AG09309 (cell line): ENCODE results near the gene CCR5.

Source experiments
- DNase-seq: peaks from one replicate; pipeline ENCODE4 v3.0.0-alpha.2; 2010; ENCODE audit warnings: low read depth
- H3K4me3 ChIP-seq: 2 replicates; pipeline ENCODE4 v1.5.1; 2011; ENCODE audit warnings: mild to moderate bottlenecking, low read depth, low read length, moderate library complexity; ENCODE audit not compliant: control insufficient read depth
- TF ChIP-seq, protein P1 (sequence below): IDR thresholded peaks from 2 replicates; pipeline ENCODE4 v1.5.1; 2011; ENCODE audit warnings: mild to moderate bottlenecking, low read depth, low read length, inconsistent platforms; ENCODE audit not compliant: insufficient read depth, control insufficient read depth; ENCODE audit errors: missing control alignments

The CCR5 gene

DNA sequence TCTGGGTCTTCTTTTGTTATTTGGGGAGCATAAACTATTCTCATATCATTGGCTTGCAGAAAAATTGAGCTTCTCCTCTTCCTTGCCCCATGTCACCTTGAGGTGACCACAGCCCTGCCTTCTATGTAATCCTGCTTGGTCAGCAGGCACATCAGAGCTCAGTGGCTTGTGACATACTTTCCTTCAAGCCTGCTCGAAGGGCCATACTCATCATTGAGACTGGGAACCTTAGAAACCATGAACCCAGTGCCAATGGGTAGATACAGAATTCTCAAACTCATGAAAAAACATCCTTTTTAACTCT, 20.5 kb upstream of the CCR5 start:
- H3K4me3 ChIP-seq = no peak overlapping the region
- TF ChIP-seq, protein P1, sequence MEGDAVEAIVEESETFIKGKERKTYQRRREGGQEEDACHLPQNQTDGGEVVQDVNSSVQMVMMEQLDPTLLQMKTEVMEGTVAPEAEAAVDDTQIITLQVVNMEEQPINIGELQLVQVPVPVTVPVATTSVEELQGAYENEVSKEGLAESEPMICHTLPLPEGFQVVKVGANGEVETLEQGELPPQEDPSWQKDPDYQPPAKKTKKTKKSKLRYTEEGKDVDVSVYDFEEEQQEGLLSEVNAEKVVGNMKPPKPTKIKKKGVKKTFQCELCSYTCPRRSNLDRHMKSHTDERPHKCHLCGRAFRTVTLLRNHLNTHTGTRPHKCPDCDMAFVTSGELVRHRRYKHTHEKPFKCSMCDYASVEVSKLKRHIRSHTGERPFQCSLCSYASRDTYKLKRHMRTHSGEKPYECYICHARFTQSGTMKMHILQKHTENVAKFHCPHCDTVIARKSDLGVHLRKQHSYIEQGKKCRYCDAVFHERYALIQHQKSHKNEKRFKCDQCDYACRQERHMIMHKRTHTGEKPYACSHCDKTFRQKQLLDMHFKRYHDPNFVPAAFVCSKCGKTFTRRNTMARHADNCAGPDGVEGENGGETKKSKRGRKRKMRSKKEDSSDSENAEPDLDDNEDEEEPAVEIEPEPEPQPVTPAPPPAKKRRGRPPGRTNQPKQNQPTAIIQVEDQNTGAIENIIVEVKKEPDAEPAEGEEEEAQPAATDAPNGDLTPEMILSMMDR = no peak
- DNase-seq = no peak

DNA sequence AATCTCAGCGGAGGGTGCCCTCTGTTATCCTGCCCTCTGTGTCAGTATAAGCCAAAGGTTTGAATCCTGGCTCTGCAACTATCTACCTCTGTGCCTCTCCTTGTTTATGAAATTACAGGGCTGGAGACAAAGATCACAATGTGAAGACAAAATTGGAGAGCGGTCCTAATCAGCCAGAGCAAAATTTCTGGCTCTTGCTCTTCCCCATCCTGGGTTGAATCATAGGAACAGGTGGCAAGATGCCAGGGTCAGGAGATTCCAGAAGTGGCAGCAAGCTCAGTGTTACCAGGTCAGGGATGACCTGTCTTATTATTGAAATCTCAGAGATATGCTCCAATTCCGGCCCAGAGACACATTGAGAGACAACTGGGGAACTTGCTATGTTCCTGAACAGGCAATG, 19.1 kb upstream of the CCR5 start:
- TF ChIP-seq, protein P1 = no peak
- no peak overlapping the region for H3K4me3 ChIP-seq
- DNase-seq = no peak

DNA sequence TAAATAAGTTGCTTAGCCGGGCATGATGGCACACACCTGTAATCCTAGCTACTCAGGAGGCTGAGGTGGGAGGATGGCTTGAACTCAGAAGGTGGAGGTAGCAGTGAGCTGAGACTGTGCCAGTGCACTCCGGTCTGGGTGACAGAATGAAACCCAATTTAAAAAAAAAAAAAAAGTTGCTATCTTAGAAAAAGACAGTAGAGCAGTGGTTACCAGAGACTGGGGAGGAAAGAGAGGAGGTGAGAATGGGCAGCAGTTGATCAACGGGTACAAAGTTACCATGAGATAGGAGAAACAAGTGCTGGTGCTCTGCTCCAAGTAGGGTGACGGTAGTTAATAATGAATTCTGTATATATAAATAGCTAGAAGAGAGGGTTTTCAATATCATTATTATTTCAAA, 17.7 kb upstream of the CCR5 start:
- no peak overlapping the region for H3K4me3 ChIP-seq
- no peak for DNase-seq
- TF ChIP-seq, protein P1 = no peak

DNA sequence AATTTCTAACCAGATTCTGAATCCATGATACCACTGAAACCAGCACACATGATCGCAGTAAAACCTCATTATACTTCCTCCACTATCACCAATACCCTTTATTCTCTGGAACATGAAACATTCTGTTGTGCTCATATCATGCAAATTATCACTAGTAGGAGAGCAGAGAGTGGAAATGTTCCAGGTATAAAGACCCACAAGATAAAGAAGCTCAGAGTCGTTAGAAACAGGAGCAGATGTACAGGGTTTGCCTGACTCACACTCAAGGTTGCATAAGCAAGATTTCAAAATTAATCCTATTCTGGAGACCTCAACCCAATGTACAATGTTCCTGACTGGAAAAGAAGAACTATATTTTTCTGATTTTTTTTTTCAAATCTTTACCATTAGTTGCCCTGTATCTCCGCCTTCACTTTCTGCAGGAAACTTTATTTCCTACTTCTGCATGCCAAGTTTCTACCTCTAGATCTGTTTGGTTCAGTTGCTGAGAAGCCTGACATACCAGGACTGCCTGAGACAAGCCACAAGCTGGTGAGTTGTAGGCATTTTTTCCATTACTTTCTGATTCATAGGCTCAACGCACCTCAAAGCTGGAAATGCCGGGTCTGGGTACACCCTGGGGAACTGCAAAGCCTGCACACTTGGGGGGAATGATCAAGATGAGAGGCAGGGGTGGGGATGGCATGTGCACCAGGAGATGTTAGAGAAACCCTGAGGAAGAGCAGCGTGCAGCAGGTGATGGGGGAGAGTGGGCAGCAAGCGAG, 16.9 kb upstream of the CCR5 start, which contains the start of gene CCR2:
TSS of gene CCR2 (plus strand) at position 465 of the 764 bp plus-strand sequence. CDS start 3,417 bp downstream, outside the sequence.
- no peak within 1 kb of the TSS for H3K4me3 ChIP-seq
- TF ChIP-seq, protein P1 = no peak
- DNase-seq = no peak

DNA sequence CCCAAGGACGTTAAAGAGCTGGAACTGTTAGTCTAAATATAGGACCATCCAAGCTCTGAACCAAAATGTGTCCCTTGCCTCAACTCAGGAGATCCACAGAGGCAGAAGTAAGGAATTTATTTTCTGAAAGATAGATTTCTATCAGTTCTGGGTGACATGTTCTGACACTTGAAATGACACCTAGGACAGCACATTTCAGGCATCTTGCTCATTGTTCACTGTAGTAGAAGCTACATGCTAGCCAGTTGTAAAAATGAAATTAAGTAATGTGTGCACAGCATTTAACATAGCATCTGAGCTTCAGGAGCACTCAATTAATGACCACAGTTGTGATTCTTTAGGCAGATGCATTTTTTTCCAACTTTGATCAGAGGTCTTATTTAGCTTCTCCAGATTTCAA, 16.3 kb upstream of the CCR5 start:
- no peak overlapping the region for H3K4me3 ChIP-seq
- no peak for DNase-seq
- TF ChIP-seq, protein P1 = no peak

DNA sequence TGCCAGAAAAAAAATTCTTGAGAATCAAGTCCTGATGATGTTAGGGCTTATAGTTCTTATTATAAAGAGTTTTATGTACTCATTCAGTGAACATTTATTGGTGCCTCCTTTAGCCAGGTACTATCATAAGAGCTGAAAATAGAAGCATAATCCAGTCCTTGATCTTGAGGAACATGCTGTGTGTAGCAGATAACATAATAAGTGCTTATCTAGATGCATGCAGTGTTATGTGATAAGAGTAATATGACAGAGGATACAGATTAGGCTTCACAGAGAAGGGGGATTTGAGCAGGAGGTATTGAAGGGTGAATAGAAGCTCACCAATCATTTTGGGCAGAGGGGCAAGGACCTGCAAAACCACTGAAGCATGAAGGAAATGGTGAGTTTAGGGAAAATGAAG, 15.8 kb upstream of the CCR5 start:
- no peak overlapping the region for H3K4me3 ChIP-seq
- DNase-seq = no peak
- TF ChIP-seq, protein P1 = no peak
